NOMO-1 treated with DMSO at 0.1 percent for 48 hours (cell line): ENCODE results near the gene NCS1.
"Not testable (repeated sequence)": the region's sequence is repeated elsewhere in the genome, so short reads cannot be mapped to it uniquely, and the experiment has no call there.

Source experiments
- DNase-seq: peaks from one replicate; lab custom pipeline; 2025; ENCODE audit not compliant: unreplicated experiment; lab: John Stamatoyannopoulos, UW

NCS1 gene

GRCh38 chr9:130235558-130236435 lies 63.6 kb downstream of the NCS1 start:
- peak; percentile 15 for DNase-seq

GRCh38 chr9:130236436-130236985 lies 64.3 kb downstream of the NCS1 start:
- no peak for DNase-seq

- no peak for DNase-seq
Measured at GRCh38 chr9:130237076-130237475, 64.9 kb downstream of the NCS1 start.

GRCh38 chr9:130237763-130238524 lies 65.7 kb downstream of the NCS1 start:
- no peak for DNase-seq

GRCh38 chr9:130239363-130239695 lies 67.1 kb downstream of the NCS1 start:
- DNase-seq = no peak

- no peak for DNase-seq
Measured at GRCh38 chr9:130239741-130240241, 67.6 kb downstream of the NCS1 start.

GRCh38 chr9:130240410-130241197 lies 68.4 kb downstream of the NCS1 start:
- peak; percentile 64 for DNase-seq

- no peak for DNase-seq
Measured at GRCh38 chr9:130241198-130241535, 69.0 kb downstream of the NCS1 start.

GRCh38 chr9:130242270-130243014 lies 70.2 kb downstream of the NCS1 start:
- no peak for DNase-seq

GRCh38 chr9:130243015-130243881 lies 71.0 kb downstream of the NCS1 start:
- DNase-seq = peak; percentile 18

- DNase-seq = no peak
Measured at GRCh38 chr9:130243882-130244170, 71.6 kb downstream of the NCS1 start.

GRCh38 chr9:130244548-130245165 lies 72.5 kb downstream of the NCS1 start:
- no peak for DNase-seq

- no peak for DNase-seq
Measured at GRCh38 chr9:130245474-130245873, 73.3 kb downstream of the NCS1 start.

GRCh38 chr9:130246126-130246525 lies 73.9 kb downstream of the NCS1 start:
- no peak for DNase-seq

GRCh38 chr9:130254747-130255630 lies 82.8 kb downstream of the NCS1 start:
- no peak for DNase-seq

- no peak for DNase-seq
Measured at GRCh38 chr9:130255631-130256134, 83.5 kb downstream of the NCS1 start.

GRCh38 chr9:130256644-130257043 lies 84.4 kb downstream of the NCS1 start:
- no peak for DNase-seq

- not testable (repeated sequence) for DNase-seq
Measured at GRCh38 chr9:130258137-130258536, 85.9 kb downstream of the NCS1 start.
